CD4-positive, alpha-beta T cell treated with Interleukin-12 subunit alpha and Interleukin-12 subunit beta, for 1 hour (primary cell): Measurements from ENCODE around the gene REL.
A peak's percentile ranks its signal among the peaks of the same experiment; 100 is the strongest.
"Not testable (repeated sequence)": the region's sequence is repeated elsewhere in the genome, so short reads cannot be mapped to it uniquely, and the experiment has no call there.

Experiments used
- DNase-seq: peaks from one replicate; pipeline ENCODE4 v3.0.0-alpha.2; 2020

The REL gene

GRCh38 chr2:60881047-60881932 is at the start of gene REL:
TSS of gene REL (plus strand) at chr2:60881574. CDS start at chr2:60881841, 267 bp downstream.
- peak; percentile 93 for DNase-seq

DNA sequence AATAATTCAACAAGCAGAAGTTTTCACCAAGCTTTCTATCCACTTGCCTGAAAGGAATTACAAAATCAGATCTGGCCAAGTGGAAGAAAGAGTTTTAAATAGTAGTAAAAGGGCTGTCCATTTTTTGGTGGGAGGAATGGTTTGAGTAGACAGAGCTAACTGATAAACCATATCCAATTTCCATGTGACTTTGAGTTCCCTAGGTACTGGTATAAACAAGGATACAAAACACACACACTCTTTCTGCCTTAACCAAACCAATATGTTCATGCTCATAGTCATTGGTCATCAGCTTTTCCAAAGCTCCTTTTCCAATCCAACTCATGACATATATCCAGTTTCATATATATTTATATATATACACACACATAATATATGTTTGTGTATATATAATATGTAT is 49.5 kb upstream of the REL start:
- no peak for DNase-seq

- no peak for DNase-seq
These were observed 48.8 kb upstream of the REL start for GRCh38 chr2:60832621-60833020.

GRCh38 chr2:60834270-60834717 is 47.1 kb upstream of the REL start:
- DNase-seq = no peak

GRCh38 chr2:60836491-60836890 is 44.9 kb upstream of the REL start:
- no peak for DNase-seq

DNA sequence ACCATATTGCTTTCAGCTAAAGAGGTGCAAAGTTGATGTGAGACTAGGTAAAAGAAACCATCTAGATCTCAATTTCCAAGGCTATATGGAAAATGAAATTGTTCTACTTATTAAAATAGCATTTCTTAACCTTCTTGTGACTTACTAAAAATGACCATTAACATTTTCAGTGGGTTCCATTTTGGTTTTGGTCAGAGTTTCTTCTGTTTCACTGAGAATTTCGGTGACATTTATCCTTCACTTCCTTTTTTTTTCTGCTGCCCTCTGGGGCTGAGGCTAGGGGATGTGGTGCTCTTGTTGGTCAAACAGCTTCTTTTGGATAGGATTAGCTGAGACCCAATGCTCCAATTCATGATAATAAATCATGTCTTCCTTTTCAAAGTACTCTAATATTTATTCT is 44.3 kb upstream of the REL start:
- DNase-seq = no peak

GRCh38 chr2:60838481-60838880 is 42.9 kb upstream of the REL start:
- DNase-seq = no peak

- DNase-seq = no peak
These were observed 42.1 kb upstream of the REL start for GRCh38 chr2:60839126-60839813.

GRCh38 chr2:60840880-60841279 is 40.5 kb upstream of the REL start:
- peak; percentile 9 for DNase-seq

DNA sequence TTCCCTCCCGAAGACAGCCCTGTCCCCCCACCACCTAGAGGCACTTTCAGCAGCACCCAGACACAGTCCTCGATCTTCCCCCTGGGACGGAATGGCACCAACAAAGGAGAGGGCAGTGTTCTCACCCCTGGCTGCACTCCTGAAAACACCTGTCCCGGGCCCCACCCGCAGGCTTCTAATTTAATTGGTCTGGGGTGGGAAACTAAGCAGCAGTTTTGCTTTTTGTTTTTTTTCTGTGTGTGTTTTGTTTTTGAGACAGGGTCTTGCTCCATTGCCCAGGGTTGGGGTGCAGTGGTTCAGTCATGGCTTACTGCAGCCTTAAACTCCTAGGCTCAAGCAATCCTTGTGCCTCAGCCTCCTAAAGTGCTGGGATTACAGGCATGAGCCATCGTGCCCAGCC is 38.4 kb upstream of the REL start:
- no peak for DNase-seq

DNA sequence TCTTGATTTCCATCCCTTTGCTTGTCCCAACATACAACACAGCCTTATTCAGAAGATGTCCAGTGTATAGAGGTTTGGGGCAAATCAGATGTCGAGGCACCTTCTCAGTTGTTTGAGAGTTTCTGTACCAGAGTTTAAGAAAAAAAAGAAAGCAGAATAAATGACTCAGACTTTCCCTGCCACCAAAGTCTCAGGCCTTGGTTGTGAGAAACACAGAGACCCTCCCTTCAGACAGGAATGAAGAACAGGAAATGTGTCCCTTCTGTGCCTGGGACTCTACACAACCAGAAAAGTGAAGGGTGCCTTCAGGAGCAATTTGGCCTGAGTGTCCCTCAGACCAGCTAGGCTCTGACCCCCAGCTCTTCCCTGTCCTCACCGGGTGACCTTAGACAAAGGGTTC is 37.3 kb upstream of the REL start:
- no peak for DNase-seq

DNA sequence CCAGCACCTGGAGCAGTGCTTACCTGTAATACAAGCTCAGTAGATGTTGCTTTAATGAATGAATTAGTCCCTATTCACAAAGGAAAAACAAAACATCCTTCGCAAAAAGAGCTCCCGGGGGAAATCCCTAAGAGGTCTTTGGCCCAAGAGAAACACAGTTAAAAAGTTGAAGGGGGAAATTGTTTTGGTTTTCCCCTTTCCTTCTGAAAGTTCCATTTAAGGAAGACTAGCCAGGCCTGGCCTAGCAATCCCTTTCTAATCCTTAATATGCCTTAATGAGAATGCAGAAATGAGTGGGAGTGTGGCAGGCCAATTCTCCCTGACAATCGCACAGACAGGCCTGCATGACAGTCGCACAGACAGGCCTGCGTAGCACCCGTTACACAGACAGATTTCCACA is 33.5 kb upstream of the REL start:
- DNase-seq = no peak

GRCh38 chr2:60849187-60849586 is 32.2 kb upstream of the REL start:
- no peak for DNase-seq

DNA sequence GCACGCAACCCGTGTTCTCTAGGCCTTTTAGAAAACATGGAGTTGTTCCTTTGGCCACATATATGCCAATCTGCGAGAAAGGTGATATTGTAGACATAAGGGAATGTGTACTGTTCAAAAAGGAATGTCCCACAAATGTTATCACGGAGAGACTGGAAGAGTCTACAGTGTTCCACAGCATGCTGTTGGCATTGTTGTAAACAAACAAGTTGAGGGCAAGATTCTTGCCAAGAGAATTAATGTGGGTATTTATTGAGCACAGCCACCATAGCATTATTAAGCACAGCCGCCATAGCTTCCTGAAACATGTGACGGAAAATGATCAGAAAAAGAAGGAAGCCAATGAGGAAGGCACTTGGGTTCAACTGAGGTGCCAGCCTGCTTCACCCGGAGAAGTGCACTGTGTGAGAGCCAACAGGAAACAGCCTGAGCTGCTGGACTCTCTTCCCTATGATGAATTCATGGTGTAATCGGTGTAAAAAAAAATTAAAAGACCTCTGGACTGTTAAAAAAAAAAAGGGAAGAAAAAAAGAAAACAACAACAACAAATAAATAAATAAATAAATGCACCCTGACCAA is 29.0 kb upstream of the REL start:
- DNase-seq = no peak

DNA sequence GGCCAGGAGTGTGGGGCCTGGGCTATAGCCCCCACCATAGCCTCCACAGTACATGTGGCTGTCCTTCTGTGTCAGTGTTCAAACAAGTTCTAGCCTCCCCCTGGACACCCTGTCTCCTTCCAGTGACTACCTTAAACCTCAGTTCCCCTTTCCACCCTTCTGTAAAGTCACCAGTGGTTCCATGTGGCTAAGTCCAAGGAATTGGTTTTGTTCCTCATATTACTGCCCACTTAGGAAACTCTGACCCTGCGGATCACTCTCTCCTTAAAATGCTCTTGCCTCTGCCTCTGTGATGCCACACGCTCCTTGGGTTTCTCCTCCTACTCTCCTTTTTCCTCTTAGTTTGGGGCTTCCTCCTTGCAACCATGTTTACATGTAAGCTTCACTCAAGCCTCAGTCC is 27.8 kb upstream of the REL start:
- DNase-seq = no peak

DNA sequence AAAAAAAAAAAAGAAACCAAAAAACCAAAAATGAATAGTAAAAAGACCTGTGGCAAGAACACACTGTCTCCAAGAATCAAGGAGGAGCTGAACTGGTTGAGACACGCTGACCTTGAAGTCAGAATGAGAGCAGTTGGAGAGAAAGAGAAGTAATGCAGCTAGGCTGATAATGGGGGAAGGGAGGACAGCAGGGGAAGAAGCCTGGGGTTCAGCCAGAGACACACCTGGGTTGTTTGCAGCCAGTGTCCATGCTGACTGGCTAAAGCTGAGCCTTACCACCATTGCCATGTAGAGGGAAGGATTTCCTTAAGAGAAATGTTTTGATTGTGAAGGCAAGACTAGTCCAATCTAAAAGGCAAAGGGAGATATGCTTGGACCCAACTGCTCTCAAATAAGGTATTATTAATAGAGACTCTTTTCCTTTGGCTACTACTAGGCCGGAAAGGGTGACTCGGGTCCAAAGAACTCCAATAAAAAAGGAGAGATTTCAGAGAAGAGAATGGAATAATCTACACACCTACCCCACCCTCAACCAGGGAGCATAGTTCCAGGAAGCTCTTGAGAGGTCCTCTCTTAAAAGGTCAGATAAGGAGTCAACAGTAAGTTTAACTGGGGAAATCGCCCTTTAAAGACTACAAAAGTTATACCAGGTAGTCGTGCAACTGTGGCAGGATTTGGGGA is 25.2 kb upstream of the REL start:
- no peak for DNase-seq

GRCh38 chr2:60857056-60857455 is 24.3 kb upstream of the REL start:
- DNase-seq = no peak

- no peak for DNase-seq
These were observed 22.5 kb upstream of the REL start for GRCh38 chr2:60858897-60859311.

GRCh38 chr2:60861736-60862135 is 19.6 kb upstream of the REL start:
- DNase-seq = no peak

DNA sequence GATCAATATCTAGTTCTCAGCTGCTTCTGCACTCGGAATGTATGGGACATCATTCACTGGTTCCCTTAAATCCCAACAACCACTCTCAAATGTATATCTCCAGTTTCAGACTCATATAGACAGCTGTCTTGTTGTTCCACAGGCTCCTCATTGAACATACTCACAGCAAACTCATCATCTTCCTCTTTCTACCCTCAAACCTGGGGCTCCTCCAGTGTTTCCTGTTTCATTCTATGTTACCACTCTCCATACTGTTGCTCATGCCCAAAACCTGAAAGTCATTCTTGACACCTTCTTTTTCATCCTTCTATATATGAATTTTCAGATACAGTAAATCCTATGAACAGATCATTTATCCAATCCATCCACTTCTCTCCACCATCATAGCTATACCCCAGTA is 18.7 kb upstream of the REL start:
- no peak for DNase-seq

- DNase-seq = not testable (repeated sequence)
These were observed 16.0 kb upstream of the REL start for GRCh38 chr2:60865361-60865760.

DNA sequence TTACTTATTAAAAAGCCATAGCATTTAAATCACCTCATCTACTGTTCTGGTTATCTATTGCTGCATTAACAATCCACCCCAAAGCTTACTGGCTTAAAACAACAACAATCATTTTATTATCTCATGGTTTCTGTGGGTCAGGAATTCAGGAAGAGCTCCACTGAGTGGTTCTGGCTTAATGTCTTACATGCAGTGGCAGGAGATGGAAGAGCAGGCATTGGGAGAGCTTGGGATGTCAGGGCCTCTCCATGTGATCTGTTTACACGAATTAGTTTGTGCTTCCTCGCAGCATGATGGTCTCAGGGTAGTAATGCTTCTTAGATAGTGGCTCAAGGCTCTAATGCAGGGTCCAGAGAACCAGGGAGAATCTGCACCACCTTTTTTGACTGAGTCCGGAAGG is 14.4 kb upstream of the REL start:
- DNase-seq = no peak

- DNase-seq = peak; percentile 66
These were observed 13.5 kb upstream of the REL start for GRCh38 chr2:60867848-60868247.
